CD4-positive, alpha-beta T cell (primary cell): ENCODE results near the gene TSPAN32. TPM values are rescaled to one million over a fixed set of nuclear protein-coding genes. Genes with fewer than 3 reads are reported as not detected.

ENCODE experiments used
- ATAC-seq: fragments of 200-7000 bp; cut with Tn5 transposase; one replicate; pipeline ENCODE4 v1.10.0; 2022; ENCODE audit warnings: mild to moderate bottlenecking; ENCODE audit not compliant: poor library complexity
- CTCF ChIA-PET: fragments of 350-600 bp; sonication (Branson Sonifier 250); formaldehyde crosslinking; loops from one replicate; lab custom pipeline; 2021; ENCODE audit warnings: antibody characterized with exemption, inconsistent platforms; lab: Charles Lee
- POLR2A ChIA-PET: fragments of 350-600 bp; sonication (Branson Sonifier 250); formaldehyde crosslinking; loops from one replicate; lab custom pipeline; 2021; ENCODE audit warnings: antibody characterized with exemption, inconsistent platforms; lab: Charles Lee
- DNase-seq, 14 experiments: peaks; one replicate each; pipeline ENCODE4 v3.0.0-alpha.2; 2013 to 2020; ENCODE audit warnings: mixed read lengths in 2 of 14
- H3K27ac ChIP-seq, 2 donors: one replicate each; pipeline versions ENCODE4 v1.5.1 to v1.7.0; 2013; ENCODE audit warnings: low read length in 2 of 2, low read depth in 1 of 2, mild to moderate bottlenecking in 1 of 2
- H3K27me3 ChIP-seq, 2 experiments: 1 replicate in 1 of 2; 2 replicates in 1 of 2; pipeline versions ENCODE4 v1.6.1 to v1.7.0; 2013; ENCODE audit warnings: low read length in 2 of 2, control low read depth in 1 of 2, mild to moderate bottlenecking in 1 of 2, moderate library complexity in 1 of 2; ENCODE audit not compliant: insufficient read depth in 2 of 2, control insufficient read depth in 1 of 2
- H3K36me3 ChIP-seq: one replicate; pipeline ENCODE4 v1.6.1; 2013; ENCODE audit warnings: low read length, control low read depth; ENCODE audit not compliant: insufficient read depth
- H3K4me1 ChIP-seq: one replicate; pipeline ENCODE4 v1.6.1; 2013; ENCODE audit warnings: low read length, control low read depth; ENCODE audit not compliant: insufficient read depth
- H3K4me3 ChIP-seq: one replicate; pipeline ENCODE4 v1.5.1; 2013; ENCODE audit warnings: mild to moderate bottlenecking, low read length, moderate library complexity
- H3K9me3 ChIP-seq, 2 experiments: 1 replicate in 1 of 2; 2 replicates in 1 of 2; pipeline versions ENCODE4 v1.6.1 to v1.7.0; 2013; ENCODE audit warnings: low read length in 2 of 2, mild to moderate bottlenecking in 2 of 2, control low read depth in 1 of 2, moderate library complexity in 1 of 2; ENCODE audit not compliant: control insufficient read depth in 1 of 2, insufficient read depth in 1 of 2
- H3K27ac Mint-ChIP-seq: one replicate; pipeline ENCODE4 v1.8.0; 2020; ENCODE audit warnings: mixed read lengths
- H3K27me3 Mint-ChIP-seq: one replicate; pipeline ENCODE4 v1.8.0; 2021; ENCODE audit warnings: mixed read lengths
- H3K36me3 Mint-ChIP-seq: one replicate; pipeline ENCODE4 v1.8.0; 2021; ENCODE audit warnings: low read depth, mixed read lengths
- H3K4me1 Mint-ChIP-seq: one replicate; pipeline ENCODE4 v1.8.0; 2021; ENCODE audit warnings: low read depth, mixed read lengths
- H3K4me3 Mint-ChIP-seq: one replicate; pipeline ENCODE4 v1.8.0; 2020; ENCODE audit warnings: mild to moderate bottlenecking, mixed read lengths
- H3K9me3 Mint-ChIP-seq: one replicate; pipeline ENCODE4 v1.8.0; 2020; ENCODE audit warnings: mixed read lengths
- intact Hi-C, 2 experiments: fragments of 100-400 bp; cut with DNase I in 1 of 2; cut with micrococcal nuclease in 1 of 2; formaldehyde crosslinking; loops; one replicate each; pipeline versions ENCODE4 v1.15.1 to v1.9.0; 2023 to 2025; cut with DNase I, micrococcal nuclease
- total RNA-seq, 174 experiments: library from RNA in 2 of 174; stranded (reverse) in 2 of 174; gene quantifications; one replicate each; pipeline ENCODE4 v1.2.3 and lab custom pipeline; 2021 to 2026
- TF ChIP-seq, protein P1 (sequence below): fragments of 200-600 bp; IDR thresholded peaks from one replicate; pipeline ENCODE4 v1.8.0; 2022; ENCODE audit warnings: antibody characterized with exemption, mild to moderate bottlenecking

TSPAN32 gene
- total RNA-seq, 2 experiments from 2014 or later = 81.8 TPM

DNA sequence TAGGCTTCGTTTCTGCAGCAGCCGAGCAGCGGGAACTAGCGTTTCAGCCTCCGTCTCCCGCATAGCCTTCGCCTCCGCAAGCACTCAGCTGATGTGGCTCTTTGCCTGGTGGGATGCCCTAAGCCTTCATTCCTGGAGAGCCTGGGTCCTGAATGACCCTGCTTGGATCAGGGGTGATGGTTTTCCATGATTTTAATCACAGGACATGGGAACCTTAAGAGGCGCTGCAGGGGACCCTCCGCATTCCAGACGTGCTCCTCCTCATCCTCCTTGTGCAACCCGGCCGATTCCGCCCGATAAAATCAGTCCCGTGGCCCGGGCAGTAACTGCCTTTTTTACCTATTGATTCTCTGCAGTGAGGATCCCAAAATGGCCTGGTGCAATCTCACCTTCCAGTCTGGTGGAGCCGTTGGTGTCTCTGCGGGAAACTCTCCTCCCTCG lies 8.3 kb upstream of the TSPAN32 start:
- Mint-ChIP-seq H3K27ac (no peak overlapping the region), H3K4me1 (peaks cover 32% of the 10 kb centered on the region), H3K36me3 (peaks cover 7% of the 10 kb centered on the region), H3K9me3 (no peaks in the 10 kb centered on the region), H3K4me3 (no peak overlapping the region), H3K27me3 (no peaks in the 10 kb centered on the region)
- TF ChIP-seq, protein P1, sequence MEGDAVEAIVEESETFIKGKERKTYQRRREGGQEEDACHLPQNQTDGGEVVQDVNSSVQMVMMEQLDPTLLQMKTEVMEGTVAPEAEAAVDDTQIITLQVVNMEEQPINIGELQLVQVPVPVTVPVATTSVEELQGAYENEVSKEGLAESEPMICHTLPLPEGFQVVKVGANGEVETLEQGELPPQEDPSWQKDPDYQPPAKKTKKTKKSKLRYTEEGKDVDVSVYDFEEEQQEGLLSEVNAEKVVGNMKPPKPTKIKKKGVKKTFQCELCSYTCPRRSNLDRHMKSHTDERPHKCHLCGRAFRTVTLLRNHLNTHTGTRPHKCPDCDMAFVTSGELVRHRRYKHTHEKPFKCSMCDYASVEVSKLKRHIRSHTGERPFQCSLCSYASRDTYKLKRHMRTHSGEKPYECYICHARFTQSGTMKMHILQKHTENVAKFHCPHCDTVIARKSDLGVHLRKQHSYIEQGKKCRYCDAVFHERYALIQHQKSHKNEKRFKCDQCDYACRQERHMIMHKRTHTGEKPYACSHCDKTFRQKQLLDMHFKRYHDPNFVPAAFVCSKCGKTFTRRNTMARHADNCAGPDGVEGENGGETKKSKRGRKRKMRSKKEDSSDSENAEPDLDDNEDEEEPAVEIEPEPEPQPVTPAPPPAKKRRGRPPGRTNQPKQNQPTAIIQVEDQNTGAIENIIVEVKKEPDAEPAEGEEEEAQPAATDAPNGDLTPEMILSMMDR = no peak
- H3K36me3 ChIP-seq = peaks cover 22% of the 10 kb centered on the region
- DNase-seq (no peak), ATAC-seq (no peak)
- H3K4me1 ChIP-seq = peaks cover 19% of the 10 kb centered on the region
- no peaks in the 10 kb centered on the region for H3K27me3 ChIP-seq
- ChIA-PET POLR2A (no interaction called here), CTCF (no interaction called here)
- intact Hi-C loops = no loop called here
- no peak overlapping the region for H3K27ac ChIP-seq
- no peak overlapping the region for H3K4me3 ChIP-seq
- H3K9me3 ChIP-seq = no peaks in the 10 kb centered on the region

DNA sequence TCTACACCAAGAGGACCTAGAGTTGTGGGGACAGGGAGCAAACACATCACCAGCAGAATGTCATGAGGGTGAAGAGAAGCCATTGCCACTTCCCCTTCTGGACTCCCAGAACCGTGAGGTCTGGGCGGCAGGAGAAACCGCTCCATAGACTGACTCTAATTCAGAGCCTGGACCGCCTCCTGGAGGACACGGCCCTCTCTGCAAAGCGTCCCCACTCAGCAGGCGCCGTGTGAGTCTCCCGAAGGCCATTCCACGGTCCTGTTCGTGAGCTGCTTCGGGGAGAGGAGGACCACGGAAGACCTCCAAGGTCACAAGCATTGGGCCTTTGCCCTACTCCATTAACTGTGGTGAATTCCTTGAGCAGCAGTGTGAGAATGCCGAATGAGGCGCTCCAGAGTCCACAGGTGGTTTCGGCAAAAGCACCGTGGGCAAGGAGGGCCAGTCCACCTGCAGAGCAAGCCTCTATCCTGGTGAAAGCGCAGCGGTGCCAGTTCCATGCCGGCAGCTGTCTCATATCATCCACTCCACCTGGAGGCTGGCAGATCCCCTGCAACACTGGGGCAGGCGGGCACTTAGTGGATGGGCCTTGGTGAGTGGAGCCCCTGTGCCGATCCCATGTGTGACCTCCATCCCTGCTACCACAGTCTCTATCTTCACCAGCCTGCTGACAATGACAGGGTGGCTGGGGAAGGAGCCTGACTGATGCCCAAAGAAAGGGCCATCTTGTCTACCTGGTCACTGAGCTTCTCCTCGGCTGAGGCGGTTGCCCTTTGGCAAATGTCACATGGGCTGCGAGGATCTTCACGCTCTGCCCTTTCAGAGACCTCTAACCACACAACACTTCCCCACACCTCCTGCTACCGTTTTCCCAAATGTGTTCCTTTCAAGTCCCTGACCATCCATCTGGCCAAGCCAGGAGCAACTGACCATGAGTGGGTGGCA lies 7.6 kb upstream of the TSPAN32 start:
- TF ChIP-seq, protein P1 = no peak
- Histone ChIP-seq H3K9me3 (no peaks in the 10 kb centered on the region), H3K4me3 (no peak overlapping the region), H3K27ac (peak overlapping the region in 1 of 2 donors; percentile 51), H3K4me1 (peaks cover 26% of the 10 kb centered on the region), H3K36me3 (peaks cover 29% of the 10 kb centered on the region), H3K27me3 (no peaks in the 10 kb centered on the region)
- ATAC-seq (no peak), DNase-seq (peak in 1 of 14 experiments; percentile 44)
- no peak overlapping the region for H3K4me3 Mint-ChIP-seq
- CTCF ChIA-PET = no interaction called here
- POLR2A ChIA-PET = interaction anchor here (1.0 kb wide), 1 partner anchor 9 kb away, joined by 3 read pairs; no protein-coding TSS in a partner anchor
- peaks cover 32% of the 10 kb centered on the region for H3K4me1 Mint-ChIP-seq
- intact Hi-C loops = no loop called here
- no peak overlapping the region for H3K27ac Mint-ChIP-seq
- peaks cover 7% of the 10 kb centered on the region for H3K36me3 Mint-ChIP-seq
- H3K27me3 Mint-ChIP-seq = no peaks in the 10 kb centered on the region
- no peaks in the 10 kb centered on the region for H3K9me3 Mint-ChIP-seq

DNA sequence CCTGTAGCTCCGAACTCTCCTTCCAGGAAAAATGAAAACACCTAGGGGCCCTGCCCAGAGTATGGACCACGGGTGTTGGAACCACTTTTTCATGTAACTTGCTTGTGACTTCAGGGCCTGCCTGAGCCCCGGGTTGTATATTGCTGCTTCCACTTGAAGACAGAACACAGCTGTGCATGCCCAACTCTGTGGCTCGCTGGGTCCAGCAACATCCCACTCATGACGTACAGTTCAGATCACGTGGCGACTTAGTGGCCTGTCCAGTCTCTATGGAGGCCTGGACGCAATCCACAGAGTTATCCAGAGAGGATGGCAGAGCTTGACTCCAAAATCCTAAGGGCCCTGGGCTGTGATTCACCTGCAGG lies 6.9 kb upstream of the TSPAN32 start:
- DNase-seq (no peak), ATAC-seq (no peak)
- Histone ChIP-seq H3K27ac (peak overlapping the region in 1 of 2 donors; percentile 51), H3K9me3 (no peaks in the 10 kb centered on the region), H3K36me3 (peaks cover 34% of the 10 kb centered on the region), H3K27me3 (no peaks in the 10 kb centered on the region), H3K4me3 (no peak overlapping the region), H3K4me1 (peaks cover 32% of the 10 kb centered on the region)
- TF ChIP-seq, protein P1 = no peak
- Mint-ChIP-seq H3K27me3 (no peaks in the 10 kb centered on the region), H3K4me1 (peaks cover 32% of the 10 kb centered on the region), H3K4me3 (no peak overlapping the region), H3K27ac (no peak overlapping the region), H3K36me3 (peaks cover 13% of the 10 kb centered on the region), H3K9me3 (no peaks in the 10 kb centered on the region)
- intact Hi-C loops = no loop called here
- POLR2A ChIA-PET = interaction anchor here (1.0 kb wide), 1 partner anchor 8 kb away, joined by 3 read pairs; no protein-coding TSS in a partner anchor
- CTCF ChIA-PET = no interaction called here
